IPS-NIHi7 (cell line): ENCODE measurements around the gene MACROD2.

ENCODE experiments used
- DNase-seq: peaks from one replicate; pipeline ENCODE4 v3.0.0; 2012; ENCODE audit warnings: mixed read lengths; ENCODE audit errors: extremely low spot score

Gene MACROD2

GRCh38 chr20:14582855-14583254 lies 587.5 kb downstream of the MACROD2 start:
- DNase-seq = no peak

DNA sequence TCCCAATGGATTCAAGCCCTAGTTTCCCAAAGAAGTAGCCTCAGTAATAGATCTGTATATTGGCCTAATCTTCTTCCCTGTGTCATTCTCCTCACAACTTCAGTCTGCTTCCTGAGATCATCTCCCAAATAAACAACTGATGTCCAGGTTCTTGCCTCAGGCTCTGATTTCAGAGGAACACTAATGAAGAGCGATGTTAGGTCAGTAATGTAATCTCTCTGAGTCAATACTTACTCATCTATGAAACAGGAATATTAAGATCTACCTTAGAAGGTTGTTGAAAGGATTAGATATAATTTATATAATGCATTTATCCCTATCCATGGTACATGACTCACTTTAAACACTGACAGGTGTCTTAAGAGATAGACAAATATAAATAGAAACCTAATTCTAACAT lies 588.1 kb downstream of the MACROD2 start:
- DNase-seq = no peak

DNA sequence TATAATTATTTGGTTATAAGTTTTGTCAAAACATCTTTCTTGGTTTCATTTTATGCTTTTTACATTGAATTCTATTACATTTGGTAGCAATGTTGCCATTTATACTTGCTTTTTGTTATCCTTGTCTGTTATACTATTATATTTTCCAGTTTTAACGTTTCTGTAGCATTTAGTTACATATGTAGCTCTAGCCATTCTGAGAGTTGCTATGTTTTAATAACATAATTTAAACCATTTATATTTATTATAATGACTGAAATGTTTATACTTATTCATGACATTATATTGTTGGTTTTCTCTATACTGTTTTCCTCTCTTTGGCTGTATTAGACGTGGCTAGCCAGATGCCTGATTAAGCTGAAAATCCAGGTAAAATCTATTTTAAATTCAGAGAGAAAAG lies 594.1 kb downstream of the MACROD2 start:
- no peak for DNase-seq

GRCh38 chr20:14595051-14595450 lies 599.7 kb downstream of the MACROD2 start:
- DNase-seq = no peak

GRCh38 chr20:14597206-14597715 lies 601.9 kb downstream of the MACROD2 start:
- DNase-seq = no peak

DNA sequence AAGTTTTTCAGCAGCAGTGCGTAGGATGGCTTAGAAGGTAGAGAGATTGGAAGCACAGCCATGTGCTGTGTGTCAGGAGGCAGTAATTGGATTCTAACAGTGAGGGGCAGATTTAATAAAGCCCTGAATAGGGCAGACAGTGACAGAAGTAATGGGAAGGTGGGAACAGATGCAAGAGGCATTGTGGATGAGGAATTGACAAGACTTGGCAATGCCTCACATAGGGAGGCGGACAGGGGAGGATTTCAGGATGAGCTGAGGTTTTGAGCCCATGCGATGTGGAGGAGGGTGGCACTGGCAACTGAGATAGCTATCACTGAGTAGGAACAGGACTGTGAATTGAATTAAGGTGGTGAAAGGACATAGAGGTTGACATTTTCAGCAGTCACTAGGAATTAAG lies 604.3 kb downstream of the MACROD2 start:
- no peak for DNase-seq

DNA sequence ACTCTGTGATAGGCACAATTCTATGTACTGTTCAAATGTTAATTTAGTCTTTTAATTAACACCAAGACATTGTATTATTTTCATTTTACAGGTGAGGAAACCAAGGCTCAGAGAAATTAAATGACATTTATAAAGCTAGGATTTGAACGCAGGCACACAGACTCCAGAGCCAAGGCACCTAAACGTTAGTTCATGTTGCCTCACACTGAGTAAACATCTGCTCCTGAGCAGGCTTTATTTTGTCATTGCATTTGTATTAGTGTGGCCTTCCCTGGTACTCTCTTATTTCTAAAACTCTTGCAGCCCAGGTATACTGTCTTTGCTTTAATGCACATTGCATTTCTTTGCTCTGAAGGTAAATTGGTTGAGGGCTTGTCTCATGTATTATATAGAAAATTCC lies 605.2 kb downstream of the MACROD2 start:
- DNase-seq = no peak

- DNase-seq = no peak
Measured at GRCh38 chr20:14604143-14604542, 608.8 kb downstream of the MACROD2 start.

GRCh38 chr20:14609328-14610221 lies 614.3 kb downstream of the MACROD2 start:
- DNase-seq = no peak

DNA sequence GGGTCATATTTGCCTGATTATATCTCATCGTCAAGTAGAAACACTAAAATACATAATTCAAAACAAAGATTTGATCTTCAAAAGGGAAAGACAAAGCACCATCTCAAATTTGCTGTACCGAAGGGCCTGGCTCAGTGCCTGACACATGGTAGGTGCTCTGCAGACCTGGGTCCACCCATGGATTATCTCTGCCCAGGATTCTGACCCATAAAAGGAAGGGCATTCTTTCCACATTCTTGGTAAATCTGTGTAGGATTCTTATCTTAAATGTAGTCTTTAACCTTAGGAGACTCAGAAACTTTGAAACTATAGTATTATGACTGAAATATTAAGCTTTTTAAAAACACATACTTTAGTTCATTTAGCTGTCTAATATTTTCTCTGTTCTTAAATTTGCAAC lies 616.2 kb downstream of the MACROD2 start:
- no peak for DNase-seq

- DNase-seq = no peak
Measured at GRCh38 chr20:14612391-14612790, 617.1 kb downstream of the MACROD2 start.

DNA sequence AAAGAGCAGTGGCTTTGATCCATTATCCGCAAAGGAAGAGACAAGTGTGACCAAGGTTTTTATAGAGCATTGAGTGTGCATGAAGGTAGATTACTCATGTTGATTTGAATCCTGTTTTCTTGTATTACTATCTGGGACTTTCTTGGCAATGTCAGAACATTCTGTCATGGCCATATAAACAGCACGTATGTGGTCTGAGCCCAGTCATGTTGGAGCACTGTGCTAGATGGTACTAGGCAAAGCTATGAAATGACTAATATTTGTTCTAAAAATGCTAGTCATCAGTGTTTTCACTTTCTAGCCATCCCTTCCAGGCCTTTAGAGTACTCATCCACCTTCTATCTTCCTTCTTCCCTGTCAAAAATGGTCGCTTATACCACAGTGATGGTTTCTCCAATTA lies 620.7 kb downstream of the MACROD2 start:
- DNase-seq = no peak

DNA sequence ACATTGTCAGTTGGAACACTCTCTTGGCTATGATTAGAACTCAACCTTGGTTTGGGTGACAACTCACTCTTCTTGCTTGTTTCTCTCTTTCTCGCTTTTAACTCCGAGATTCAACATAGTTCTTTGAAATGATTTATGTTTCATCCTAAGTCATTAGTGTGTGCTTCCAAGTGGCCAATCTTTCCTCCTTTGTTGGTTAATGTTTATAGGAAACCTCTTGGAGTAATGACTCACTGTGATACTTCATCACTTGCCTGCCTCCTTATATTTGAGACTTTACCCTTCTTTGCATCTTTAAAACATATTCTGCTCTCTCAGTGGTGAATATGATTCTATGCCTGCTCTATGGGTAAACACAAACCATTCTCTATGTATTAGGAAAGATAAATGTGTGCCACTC lies 621.8 kb downstream of the MACROD2 start:
- no peak for DNase-seq

- DNase-seq = no peak
Measured at GRCh38 chr20:14619411-14619810, 624.1 kb downstream of the MACROD2 start.

- DNase-seq = peak; percentile 81
Measured at GRCh38 chr20:14622796-14623195, 627.5 kb downstream of the MACROD2 start.

DNA sequence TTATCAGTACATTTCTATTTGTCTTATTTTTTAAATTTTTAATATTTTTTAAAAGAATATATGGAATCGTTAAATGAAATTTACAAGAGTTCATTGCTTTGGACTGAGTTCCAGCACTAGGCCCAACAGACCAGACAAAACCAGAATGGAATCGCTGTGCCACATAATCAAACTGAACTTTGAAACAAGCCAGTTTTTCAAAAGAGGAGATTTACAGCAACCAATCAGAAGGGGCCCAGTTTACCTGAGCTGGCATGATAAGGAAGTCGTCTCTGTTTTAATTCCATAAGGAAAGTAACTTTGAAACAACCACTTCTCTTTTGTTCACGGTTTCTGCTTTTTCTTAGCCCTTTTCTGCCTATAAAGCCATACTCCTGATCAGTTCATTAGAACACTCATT lies 635.7 kb downstream of the MACROD2 start:
- DNase-seq = no peak

DNA sequence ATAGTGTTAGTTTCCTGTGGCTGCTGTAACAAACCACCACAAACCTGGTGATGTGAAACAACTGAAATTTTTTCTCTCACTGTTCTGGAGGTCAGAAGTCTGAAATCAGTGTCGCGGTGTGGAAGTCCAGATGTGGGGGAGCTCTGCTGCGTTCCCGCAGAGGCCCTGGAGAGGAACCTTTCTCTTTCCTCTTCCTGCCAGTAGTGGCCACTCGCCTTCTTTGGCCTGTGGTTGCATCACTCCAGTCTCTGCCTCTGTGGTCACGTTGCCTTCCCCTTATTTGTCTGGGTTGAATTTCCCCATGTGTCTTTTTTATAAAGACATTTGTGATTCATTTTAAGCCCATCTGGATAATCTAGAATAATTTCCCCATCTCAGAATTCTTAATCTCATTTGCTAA lies 637.6 kb downstream of the MACROD2 start:
- DNase-seq = peak; percentile 26

- no peak for DNase-seq
Measured at GRCh38 chr20:14633507-14633906, 638.2 kb downstream of the MACROD2 start.

DNA sequence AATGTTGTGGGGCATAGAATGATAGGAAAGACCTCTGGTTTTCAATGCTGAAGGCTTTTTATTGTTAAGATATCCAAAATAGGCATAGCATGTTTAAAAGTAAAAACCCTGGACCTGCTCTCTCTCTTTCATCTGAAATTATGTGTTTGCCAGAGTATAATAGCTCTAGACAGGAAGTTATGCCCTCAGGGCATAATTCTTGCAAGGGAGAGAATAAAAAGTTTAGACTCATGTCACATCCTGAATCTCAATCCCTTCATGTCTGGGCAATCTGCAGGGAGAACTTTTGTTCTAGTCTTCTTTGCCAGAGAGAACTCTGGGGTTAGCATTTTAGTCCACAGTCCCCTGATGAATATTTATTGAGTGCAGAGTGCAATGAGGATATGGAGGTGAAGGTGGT lies 639.3 kb downstream of the MACROD2 start:
- no peak for DNase-seq

DNA sequence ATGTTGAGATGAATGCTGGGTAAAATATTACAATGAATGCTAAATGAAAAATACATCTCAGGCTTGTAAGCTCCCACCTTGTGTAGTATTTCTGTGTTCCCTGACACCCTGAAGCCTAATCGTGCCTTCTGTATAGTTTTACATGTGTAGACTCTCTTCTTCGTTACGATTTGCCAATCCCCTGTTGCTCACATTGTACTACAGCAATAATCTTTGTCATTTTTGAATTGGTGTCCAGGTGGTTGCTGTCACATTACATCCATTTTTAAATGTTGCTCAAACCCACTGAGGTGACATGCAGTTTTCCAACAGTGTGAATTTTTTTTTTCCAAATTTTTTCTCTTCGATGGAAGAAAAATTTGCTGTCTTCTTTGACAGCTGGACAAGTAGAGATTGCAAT lies 642.1 kb downstream of the MACROD2 start:
- no peak for DNase-seq

- no peak for DNase-seq
Measured at GRCh38 chr20:14643146-14643545, 647.8 kb downstream of the MACROD2 start.

DNA sequence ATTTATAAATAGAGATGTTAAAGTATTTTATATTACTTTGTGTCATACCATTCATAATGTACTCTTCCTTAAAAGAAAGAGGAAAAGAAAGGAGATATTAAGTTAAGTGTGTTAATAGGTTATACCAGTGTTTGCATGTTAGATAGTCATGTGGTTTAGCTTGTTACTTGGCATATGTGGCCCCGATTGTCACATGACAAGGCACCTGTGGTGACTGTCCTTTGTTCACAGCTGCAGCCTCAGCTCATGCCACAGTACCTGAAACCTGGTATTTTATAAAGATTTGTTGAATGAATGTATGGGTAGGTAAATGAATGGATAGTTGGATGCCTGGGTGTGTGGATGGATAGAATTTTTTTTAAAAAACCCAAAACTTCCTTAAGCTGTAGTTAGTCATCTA lies 648.2 kb downstream of the MACROD2 start:
- no peak for DNase-seq

GRCh38 chr20:14644306-14645097 lies 649.2 kb downstream of the MACROD2 start:
- no peak for DNase-seq
